GM12878 (cell line): ENCODE data around the gene RAD51B. TPM values are rescaled to one million over a fixed set of nuclear protein-coding genes. Genes with fewer than 3 reads are reported as not detected.

ENCODE experiments used
- ATAC-seq: fragments of 200-7000 bp; cut with Tn5 transposase; 3 replicates; pipeline ENCODE4 v1.9.1; 2020; ENCODE audit warnings: mild to moderate bottlenecking, moderate library complexity
- BruUV-seq: library from RNA; stranded (reverse); fragments of 400-500 nt; replicated peaks from 2 replicates; lab custom pipeline; 2021; lab: Mats Ljungman, UMichigan
- CTCF ChIA-PET: fragments of 300-600 bp; sonication (Branson Sonifier 250); formaldehyde crosslinking; extraction: SDS; loops from one replicate; lab custom pipeline; 2021; ENCODE audit warnings: inconsistent platforms; lab: Yijun Ruan, JAX
- POLR2A ChIA-PET: fragments of 350-600 bp; formaldehyde crosslinking; extraction: SDS; loops from one replicate; lab custom pipeline; 2021; ENCODE audit warnings: inconsistent platforms; lab: Charles Lee
- RAD21 ChIA-PET: fragments of 300-600 bp; sonication (Branson Sonifier 250); formaldehyde crosslinking; loops from one replicate; lab custom pipeline; 2023; ENCODE audit warnings: antibody characterized with exemption; ENCODE audit not compliant: unreplicated experiment; lab: Charles Lee
- SMC1A ChIA-PET: fragments of 300-600 bp; sonication (Branson Sonifier 250); formaldehyde crosslinking; loops from one replicate; lab custom pipeline; 2023; ENCODE audit not compliant: unreplicated experiment, uncharacterized antibody; lab: Charles Lee
- DNase-seq: peaks from one replicate; pipeline ENCODE4 v3.0.0-alpha.2; 2011; ENCODE audit warnings: low read depth, low spot score
- FAIRE-seq: peaks from 3 replicates; lab custom pipeline; 2011; peaks lifted over from hg19 to GRCh38; lab: Jason Lieb, UNC
- H2AFZ ChIP-seq: 2 replicates; pipeline ENCODE4 v1.6.0; 2011; ENCODE audit warnings: low read depth, low read length, control low read depth; ENCODE audit not compliant: control insufficient read depth
- H3K27ac ChIP-seq: 2 replicates; pipeline ENCODE4 v1.5.1; 2011; ENCODE audit warnings: control low read depth; ENCODE audit not compliant: control insufficient read depth, insufficient read depth
- H3K27me3 ChIP-seq, 2 experiments: replicated peaks in 1 of 2; 2 replicates each; pipeline versions ENCODE4 v1.6.0 to v1.6.1; 2011; ENCODE audit warnings: low read length in 1 of 2; ENCODE audit not compliant: control insufficient read depth in 2 of 2, insufficient read depth in 2 of 2
- H3K36me3 ChIP-seq, 2 experiments: 2 replicates each; pipeline ENCODE4 v1.5.1; 2011; ENCODE audit warnings: low read length in 1 of 2; ENCODE audit not compliant: control insufficient read depth in 2 of 2, insufficient read depth in 2 of 2
- H3K4me1 ChIP-seq: 2 replicates; pipeline ENCODE4 v1.6.1; 2011; ENCODE audit warnings: mild to moderate bottlenecking, low read length, moderate library complexity, mixed read lengths; ENCODE audit not compliant: control insufficient read depth, insufficient read depth
- H3K4me2 ChIP-seq: 2 replicates; pipeline ENCODE4 v1.6.0; 2011; ENCODE audit warnings: control low read depth; ENCODE audit not compliant: control insufficient read depth, insufficient read depth
- H3K4me3 ChIP-seq: fragments of 200-600 bp; sonication (generic); 2 replicates; pipeline ENCODE4 v1.5.1; 2016
- H3K79me2 ChIP-seq: 2 replicates; pipeline ENCODE4 v1.6.0; 2011; ENCODE audit warnings: low read length; ENCODE audit not compliant: control insufficient read depth, insufficient read depth
- H3K9ac ChIP-seq: 2 replicates; pipeline ENCODE4 v1.8.0; 2011; ENCODE audit warnings: low read length, control low read depth, mixed read lengths; ENCODE audit not compliant: control insufficient read depth, insufficient read depth
- H3K9me3 ChIP-seq: replicated peaks from 3 replicates; pipeline ENCODE4 v1.5.1; 2011; ENCODE audit warnings: mild to moderate bottlenecking, low read length; ENCODE audit not compliant: control insufficient read depth, insufficient read depth
- H4K20me1 ChIP-seq: 2 replicates; pipeline ENCODE4 v1.6.0; 2011; ENCODE audit not compliant: control insufficient read depth, insufficient read depth
- BCL3 ChIP-seq: IDR thresholded peaks from 2 replicates; pipeline ENCODE4 v1.6.1; 2011; ENCODE audit warnings: borderline replicate concordance, low read depth, mild to moderate bottlenecking, moderate library complexity, low read length; ENCODE audit not compliant: insufficient read depth, poor library complexity, severe bottlenecking
- BRCA1 ChIP-seq: IDR thresholded peaks from 2 replicates; pipeline ENCODE4 v1.6.1; 2011; ENCODE audit warnings: low read depth, low read length, improper control_type of control experiment
- DPF2 ChIP-seq: fragments of 450-650 bp; IDR thresholded peaks from 2 replicates; pipeline ENCODE4 v1.6.1; 2017; ENCODE audit warnings: mild to moderate bottlenecking
- HDAC6 ChIP-seq: fragments of 200-600 bp; sonication (generic); IDR thresholded peaks from one replicate; pipeline ENCODE4 v1.8.0; 2017; ENCODE audit warnings: antibody characterized with exemption; ENCODE audit not compliant: unreplicated experiment
- HSF1 ChIP-seq: fragments of 150-350 bp; IDR thresholded peaks from 2 replicates; pipeline ENCODE4 v1.6.1; 2014; ENCODE audit warnings: mild to moderate bottlenecking, low read depth, low read length
- IRF4 ChIP-seq: IDR thresholded peaks from 2 replicates; pipeline ENCODE4 v1.6.1; 2011; ENCODE audit warnings: low read depth, low read length
- NFIC ChIP-seq: IDR thresholded peaks from 2 replicates; pipeline ENCODE4 v1.6.1; 2012; ENCODE audit warnings: low read depth, mild to moderate bottlenecking, inconsistent platforms, low read length, moderate library complexity
- PAX8 ChIP-seq: fragments of 450-650 bp; IDR thresholded peaks from 2 replicates; pipeline ENCODE4 v1.6.1; 2017; ENCODE audit warnings: mild to moderate bottlenecking, moderate library complexity
- RAD51 ChIP-seq: fragments of 450-650 bp; IDR thresholded peaks from 2 replicates; pipeline ENCODE4 v1.6.1; 2016; ENCODE audit warnings: moderate library complexity, mild to moderate bottlenecking, inconsistent platforms
- RB1 ChIP-seq: fragments of 450-650 bp; formaldehyde crosslinking; IDR thresholded peaks from 2 replicates; pipeline ENCODE4 v1.6.1; 2017; ENCODE audit warnings: mild to moderate bottlenecking, borderline replicate concordance
- SPI1 ChIP-seq: IDR thresholded peaks from 2 replicates; pipeline ENCODE4 v1.6.1; 2011; ENCODE audit warnings: low read depth, mild to moderate bottlenecking, low read length, moderate library complexity, borderline replicate concordance; ENCODE audit not compliant: insufficient read depth
- WGBS: methylation state at CpG from one replicate; pipeline ENCODE4 v1.1.6; 2016; ENCODE audit warnings: low lambda C conversion rate; ENCODE audit not compliant: insufficient replicate concordance, insufficient coverage; ENCODE audit errors: missing lambda C conversion rate; 5-methylcytosine and 5-hydroxymethylcytosine counted together
- in situ Hi-C: fragments of 300-500 bp; cut with MboI; formaldehyde crosslinking; loops from 9 replicates; pipeline ENCODE4 v1.14.3; 2018; ENCODE audit warnings: mixed read lengths
- intact Hi-C: fragments of 100-400 bp; cut with micrococcal nuclease; formaldehyde crosslinking; loops from one replicate; pipeline ENCODE4 v1.14.2; 2022; ENCODE audit not compliant: unreplicated experiment
- polyA plus RNA-seq, 11 experiments: library from polyadenylated mRNA; depleted of rRNA in 4 of 11; unstranded in 6 of 11; stranded (reverse) in 5 of 11; fragments of >200 nt; fragmentation: Nextera tagmentation in 4 of 11; fragmentation: Illumina TruSeq in 1 of 11; extraction: Ambion mirVana in 4 of 11; extraction: Trizol in 1 of 11; gene quantifications; 1 replicate in 1 of 11; 2 replicates in 10 of 11; pipeline versions ENCODE4 v1.2.1 to v1.2.3, GENCODE V29; 2011 to 2016; ENCODE audit warnings: inconsistent platforms in 2 of 11, missing spikeins in 2 of 11, low read depth in 1 of 11
- total RNA-seq, 4 experiments: library from RNA; depleted of rRNA in 3 of 4; stranded (reverse); fragments of >200 nt in 3 of 4; fragmentation: Illumina TruSeq in 1 of 4; extraction: Trizol in 1 of 4; gene quantifications; 2 replicates each; pipeline versions ENCODE4 v1.2.1 to v1.2.3, GENCODE V29; 2013 to 2021

RAD51B gene
- total and polyA plus RNA-seq, 10 of the 15 experiments (the other 5 are each of a cell fraction or from before 2014, with no cell fraction given): 9.8 to 26.8 (median 21.3) TPM

GRCh38 chr14:68157971-68158371 is 338.4 kb downstream of the RAD51B start:
- no peak for FAIRE-seq
- intact Hi-C loops (no loop called here), in situ Hi-C loops (no loop called here)
- POLR2A ChIA-PET: no interaction called here
- H3K9ac ChIP-seq: no peak overlapping the region
- no peak for ATAC-seq
- 36% methylated on average over 1 of the region's 1 CpG for WGBS
- no TSS peak for BruUV-seq
- H3K9me3 ChIP-seq: no peaks in the 10 kb centered on the region; the same call in 1 of the 3 replicates
- no peaks in the 10 kb centered on the region for H3K4me1 ChIP-seq
- DNase-seq: no peak
- no peaks in the 10 kb centered on the region for H3K27me3 ChIP-seq
- H3K36me3 ChIP-seq: no peaks in the 10 kb centered on the region
- no peak overlapping the region for H3K4me2 ChIP-seq
- SMC1A ChIA-PET: interaction anchor here (0.9 to 4.8 kb wide), 9 partner anchors 9 to 75 kb away, joined by 3 to 17 read pairs (median 4); no protein-coding TSS in a partner anchor
- H4K20me1 ChIP-seq: no peaks in the 10 kb centered on the region
- no peak overlapping the region for H3K27ac ChIP-seq
- no peaks in the 10 kb centered on the region for H3K79me2 ChIP-seq
- H2AFZ ChIP-seq: no peak overlapping the region
- CTCF ChIA-PET: interaction anchor here (1.0 to 1.6 kb wide), 4 partner anchors 9 to 15 kb away, joined by 3 read pairs; no protein-coding TSS in a partner anchor
- no peak overlapping the region for H3K4me3 ChIP-seq
- no peak for TF ChIP-seq SPI1
- no peak for TF ChIP-seq NFIC
- no peak for TF ChIP-seq IRF4
- TF ChIP-seq HDAC6: no peak
- RAD21 ChIA-PET: interaction anchor here (1.1 to 1.3 kb wide), 2 partner anchors 32 to 51 kb away, joined by 3 read pairs; no protein-coding TSS in a partner anchor

DNA sequence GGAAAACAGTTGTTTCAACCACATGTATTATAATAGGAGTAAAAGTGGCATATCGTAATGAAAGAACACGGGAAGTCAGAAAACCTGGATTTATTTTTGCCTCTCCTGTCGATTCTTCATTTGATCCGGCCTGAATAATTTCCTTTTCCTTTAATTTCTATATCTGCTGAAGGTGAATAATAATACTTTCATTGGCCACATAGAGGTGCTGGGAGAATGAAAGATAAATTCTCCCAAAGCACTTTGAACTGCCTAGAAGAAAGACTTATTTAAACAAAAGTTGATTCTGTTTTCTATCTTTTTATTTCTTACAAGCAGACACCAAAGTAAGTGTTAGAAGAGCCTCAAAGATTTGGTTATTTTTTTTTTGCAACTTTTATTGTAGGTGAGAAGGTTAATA is 339.1 kb downstream of the RAD51B start:
- H3K4me1 ChIP-seq: no peaks in the 10 kb centered on the region
- no peaks in the 10 kb centered on the region; the same call in 2 of the 3 replicates for H3K9me3 ChIP-seq
- no peak overlapping the region for H3K4me2 ChIP-seq
- H4K20me1 ChIP-seq: no peaks in the 10 kb centered on the region
- ChIA-PET POLR2A (no interaction called here), SMC1A (interaction anchor here (0.8 kb wide), 1 partner anchor 14 kb away, joined by 4 read pairs; no protein-coding TSS in a partner anchor), RAD21 (interaction anchor here (0.8 to 1.6 kb wide), 2 partner anchors 43 to 88 kb away, joined by 3 to 4 read pairs; no protein-coding TSS in a partner anchor), CTCF (interaction anchor here (0.6 to 1.6 kb wide), 2 partner anchors 11 to 1123 kb away, joined by 3 to 4 read pairs; no protein-coding TSS in a partner anchor)
- TF ChIP-seq RAD51 (no peak), DPF2 (no peak), PAX8 (no peak), RB1 (no peak), BRCA1 (no peak), HSF1 (no peak), BCL3 (no peak)
- in situ Hi-C loops (no loop called here), intact Hi-C loops (no loop called here)
- ATAC-seq (no peak), FAIRE-seq (no peak), DNase-seq (no peak)
- H3K27ac ChIP-seq: no peak overlapping the region
- BruUV-seq: no TSS peak
- no peak overlapping the region for H3K4me3 ChIP-seq
- no peak overlapping the region for H3K9ac ChIP-seq
- no peaks in the 10 kb centered on the region for H3K27me3 ChIP-seq
- H3K36me3 ChIP-seq: no peaks in the 10 kb centered on the region
- no peaks in the 10 kb centered on the region for H3K79me2 ChIP-seq
- 97% methylated on average over 4 of the region's 4 CpGs for WGBS
- no peak overlapping the region for H2AFZ ChIP-seq
